SHP77 treated with DMSO at 0.1 percent for 48 hours (cell line): Measurements from ENCODE around the gene COL5A1.
"Not testable (repeated sequence)": the region's sequence is repeated elsewhere in the genome, so short reads cannot be mapped to it uniquely, and the experiment has no call there.

Experiments used
- DNase-seq: peaks from one replicate; lab custom pipeline; 2025; lab: John Stamatoyannopoulos, UW

COL5A1 gene

GRCh38 chr9:134838651-134839454, 197.2 kb downstream of the COL5A1 start:
- no peak for DNase-seq

GRCh38 chr9:134839455-134840125, 198.0 kb downstream of the COL5A1 start:
- no peak for DNase-seq

- DNase-seq = no peak
These were observed 198.9 kb downstream of the COL5A1 start for GRCh38 chr9:134840511-134840910.

- no peak for DNase-seq
These were observed 199.7 kb downstream of the COL5A1 start for GRCh38 chr9:134841180-134841904.

- DNase-seq = no peak
These were observed 200.7 kb downstream of the COL5A1 start for GRCh38 chr9:134842321-134842720.

- no peak for DNase-seq
These were observed 202.1 kb downstream of the COL5A1 start for GRCh38 chr9:134843740-134844139.

GRCh38 chr9:134844821-134845220, 203.2 kb downstream of the COL5A1 start:
- no peak for DNase-seq

- no peak for DNase-seq
These were observed 204.6 kb downstream of the COL5A1 start for GRCh38 chr9:134846187-134846586.

- no peak for DNase-seq
These were observed 205.1 kb downstream of the COL5A1 start for GRCh38 chr9:134846699-134847098.

- DNase-seq = no peak
These were observed 205.5 kb downstream of the COL5A1 start for GRCh38 chr9:134847138-134847537.

- no peak for DNase-seq
These were observed 206.3 kb downstream of the COL5A1 start for GRCh38 chr9:134847752-134848432.

- no peak for DNase-seq
These were observed 206.9 kb downstream of the COL5A1 start for GRCh38 chr9:134848504-134848903.

- DNase-seq = no peak
These were observed 209.0 kb downstream of the COL5A1 start for GRCh38 chr9:134850611-134851010.

- no peak for DNase-seq
These were observed 209.4 kb downstream of the COL5A1 start for GRCh38 chr9:134851020-134851419.

GRCh38 chr9:134852906-134853654, 211.5 kb downstream of the COL5A1 start:
- DNase-seq = no peak

- no peak for DNase-seq
These were observed 212.3 kb downstream of the COL5A1 start for GRCh38 chr9:134853893-134854292.

- no peak for DNase-seq
These were observed 213.0 kb downstream of the COL5A1 start for GRCh38 chr9:134854541-134854981.

GRCh38 chr9:134855231-134855899, 213.8 kb downstream of the COL5A1 start:
- no peak for DNase-seq

- DNase-seq = no peak
These were observed 214.3 kb downstream of the COL5A1 start for GRCh38 chr9:134855900-134856377.

- not testable (repeated sequence) for DNase-seq
These were observed 215.8 kb downstream of the COL5A1 start for GRCh38 chr9:134857451-134857850.
